Subcutaneous adipose tissue (tissue), 4 donors: Measurements from ENCODE around the gene IL11RA. TPM values are rescaled to one million over a fixed set of nuclear protein-coding genes. Genes with fewer than 3 reads are reported as not detected.

Source experiments
- total RNA-seq, 4 donors: library from RNA; depleted of rRNA; stranded (reverse); fragments of >200 nt; gene quantifications; one replicate each; pipeline ENCODE4 v1.1.0, GENCODE V29; 2016
- TF ChIP-seq, protein P1 (sequence below): fragments of 450-650 bp; IDR thresholded peaks from one replicate; pipeline ENCODE4 v1.5.1; 2016; ENCODE audit warnings: low read depth, mild to moderate bottlenecking, control low read depth, antibody characterized with exemption, moderate library complexity

Gene IL11RA
- total RNA-seq, 4 donors from 2014 or later: 10.4 to 24.9 (median 20.3) TPM

GRCh38 chr9:34652602-34653000 is 616 bp downstream of the IL11RA start:
- TF ChIP-seq, protein P1, sequence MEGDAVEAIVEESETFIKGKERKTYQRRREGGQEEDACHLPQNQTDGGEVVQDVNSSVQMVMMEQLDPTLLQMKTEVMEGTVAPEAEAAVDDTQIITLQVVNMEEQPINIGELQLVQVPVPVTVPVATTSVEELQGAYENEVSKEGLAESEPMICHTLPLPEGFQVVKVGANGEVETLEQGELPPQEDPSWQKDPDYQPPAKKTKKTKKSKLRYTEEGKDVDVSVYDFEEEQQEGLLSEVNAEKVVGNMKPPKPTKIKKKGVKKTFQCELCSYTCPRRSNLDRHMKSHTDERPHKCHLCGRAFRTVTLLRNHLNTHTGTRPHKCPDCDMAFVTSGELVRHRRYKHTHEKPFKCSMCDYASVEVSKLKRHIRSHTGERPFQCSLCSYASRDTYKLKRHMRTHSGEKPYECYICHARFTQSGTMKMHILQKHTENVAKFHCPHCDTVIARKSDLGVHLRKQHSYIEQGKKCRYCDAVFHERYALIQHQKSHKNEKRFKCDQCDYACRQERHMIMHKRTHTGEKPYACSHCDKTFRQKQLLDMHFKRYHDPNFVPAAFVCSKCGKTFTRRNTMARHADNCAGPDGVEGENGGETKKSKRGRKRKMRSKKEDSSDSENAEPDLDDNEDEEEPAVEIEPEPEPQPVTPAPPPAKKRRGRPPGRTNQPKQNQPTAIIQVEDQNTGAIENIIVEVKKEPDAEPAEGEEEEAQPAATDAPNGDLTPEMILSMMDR: no peak

GRCh38 chr9:34653151-34654072 is 1.4 kb downstream of the IL11RA start:
- TF ChIP-seq, protein P1: no peak

GRCh38 chr9:34654323-34655051 is 2.5 kb downstream of the IL11RA start:
- TF ChIP-seq, protein P1: no peak

GRCh38 chr9:34655394-34655793 is 3.4 kb downstream of the IL11RA start:
- TF ChIP-seq, protein P1: no peak

DNA sequence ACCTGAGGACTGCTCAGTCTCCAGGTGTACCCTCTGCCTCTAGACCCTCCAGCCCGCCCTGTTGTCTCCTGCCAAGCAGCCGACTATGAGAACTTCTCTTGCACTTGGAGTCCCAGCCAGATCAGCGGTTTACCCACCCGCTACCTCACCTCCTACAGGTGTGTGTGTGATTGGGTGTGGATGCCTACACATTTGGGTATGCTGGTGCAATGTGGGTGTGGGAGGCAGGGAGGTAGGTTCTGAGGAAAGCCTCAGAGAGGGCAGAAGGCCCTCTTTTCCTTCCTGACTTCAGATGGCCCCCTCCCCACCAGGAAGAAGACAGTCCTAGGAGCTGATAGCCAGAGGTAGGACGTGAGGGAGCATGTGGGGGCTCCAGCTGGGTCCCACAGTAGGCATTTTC is 5.0 kb downstream of the IL11RA start:
- TF ChIP-seq, protein P1: no peak

- TF ChIP-seq, protein P1: no peak
Observed at GRCh38 chr9:34658461-34658860, 6.5 kb downstream of the IL11RA start.
